Tibial nerve (tissue), 4 donors: ENCODE data around the gene GBF1. TPM values are rescaled to one million over a fixed set of nuclear protein-coding genes. Genes with fewer than 3 reads are reported as not detected.

Source experiments
- DNase-seq, 2 donors: peaks; one replicate each; pipeline ENCODE4 v3.0.0-alpha.2; 2019; ENCODE audit warnings: low spot score in 2 of 2
- H3K27ac ChIP-seq, 4 donors: fragments of 200-600 bp; sonication (generic) in 3 of 4; one replicate each; pipeline ENCODE4 v1.5.1; 2017 to 2019; ENCODE audit warnings: mild to moderate bottlenecking in 1 of 4
- H3K27me3 ChIP-seq, 2 donors: fragments of 200-600 bp; sonication (generic) in 1 of 2; one replicate each; pipeline versions ENCODE4 v1.5.1 to v1.6.0; 2017 to 2019
- H3K36me3 ChIP-seq, 3 donors: fragments of 200-600 bp; sonication (generic); one replicate each; pipeline ENCODE4 v1.5.1; 2018 to 2019
- H3K4me1 ChIP-seq, 4 donors: fragments of 200-600 bp; sonication (generic) in 3 of 4; one replicate each; pipeline ENCODE4 v1.5.1; 2017 to 2019
- H3K4me3 ChIP-seq, 4 donors: fragments of 200-600 bp; sonication (generic) in 3 of 4; one replicate each; pipeline ENCODE4 v1.5.1; 2017 to 2019; ENCODE audit warnings: mild to moderate bottlenecking in 1 of 4, moderate library complexity in 1 of 4
- H3K9me3 ChIP-seq, 4 donors: fragments of 200-600 bp; sonication (generic) in 3 of 4; one replicate each; pipeline ENCODE4 v1.5.1; 2017 to 2019
- EP300 ChIP-seq, 2 donors: sonication (generic); formaldehyde crosslinking; IDR thresholded peaks; one replicate each; pipeline ENCODE4 v1.6.1; 2017; ENCODE audit warnings: antibody characterized with exemption in 2 of 2, mild to moderate bottlenecking in 1 of 2
- POLR2A ChIP-seq, 2 donors: fragments of 450-650 bp; IDR thresholded peaks; one replicate each; pipeline ENCODE4 v1.6.1; 2017; ENCODE audit warnings: antibody characterized with exemption in 2 of 2, mild to moderate bottlenecking in 2 of 2, moderate library complexity in 2 of 2
- WGBS, 2 donors: methylation state at CpG; one replicate each; pipeline ENCODE4 v1.1.5; 2018; 5-methylcytosine and 5-hydroxymethylcytosine counted together
- total RNA-seq, 4 donors: library from RNA; depleted of rRNA; stranded (reverse); fragments of >200 nt; gene quantifications; one replicate each; pipeline ENCODE4 v1.1.0, GENCODE V29; 2016
- TF ChIP-seq, protein P1 (sequence below), 5 experiments: fragments of 200-600 bp in 3 of 5; fragments of 450-650 bp in 2 of 5; sonication (generic) in 3 of 5; IDR thresholded peaks; one replicate each; pipeline ENCODE4 v1.5.1; 2016 to 2019; ENCODE audit warnings: antibody characterized with exemption in 5 of 5, mild to moderate bottlenecking in 3 of 5, moderate library complexity in 2 of 5

The GBF1 gene
- total RNA-seq, 4 donors from 2014 or later = 31.0 to 38.0 (median 36.1) TPM

DNA sequence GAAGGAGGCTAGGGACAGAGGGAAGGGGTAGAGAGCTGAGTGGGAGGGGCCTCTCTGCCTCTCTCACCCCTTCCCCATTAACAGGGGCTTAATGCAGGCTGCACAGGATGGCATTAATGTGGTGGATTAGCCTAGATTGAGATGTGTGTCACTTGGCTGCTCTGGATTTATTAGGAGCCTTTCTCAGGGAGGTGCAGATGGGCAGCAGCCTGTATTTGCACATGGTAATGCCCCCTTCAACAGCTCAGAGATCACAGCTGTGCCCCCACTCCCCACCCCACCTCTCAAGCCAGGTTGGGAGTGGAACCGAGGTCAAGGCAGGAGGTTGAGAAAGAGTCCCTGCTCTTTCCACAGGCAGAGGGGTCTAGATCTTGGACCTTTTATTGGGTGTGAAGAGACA lies 11.3 kb upstream of the GBF1 start:
- Histone ChIP-seq H3K4me3 (no peak overlapping the region), H3K36me3 (no peaks in the 10 kb centered on the region), H3K27me3 (peaks cover 0 to 82% of the 10 kb centered on the region in 2 donors), H3K27ac (no peak overlapping the region), H3K4me1 (peaks cover 0 to 22% (median 15%) of the 10 kb centered on the region in 4 donors), H3K9me3 (no peaks in the 10 kb centered on the region)
- WGBS, 2 donors = 33 to 89% methylated on average over 1 of the region's 1 CpG
- DNase-seq = no peak
- TF ChIP-seq POLR2A (IDR thresholded peaks at IDR 0.05) (no peak), EP300 (IDR thresholded peaks at IDR 0.05) (no peak)
- TF ChIP-seq, protein P1, sequence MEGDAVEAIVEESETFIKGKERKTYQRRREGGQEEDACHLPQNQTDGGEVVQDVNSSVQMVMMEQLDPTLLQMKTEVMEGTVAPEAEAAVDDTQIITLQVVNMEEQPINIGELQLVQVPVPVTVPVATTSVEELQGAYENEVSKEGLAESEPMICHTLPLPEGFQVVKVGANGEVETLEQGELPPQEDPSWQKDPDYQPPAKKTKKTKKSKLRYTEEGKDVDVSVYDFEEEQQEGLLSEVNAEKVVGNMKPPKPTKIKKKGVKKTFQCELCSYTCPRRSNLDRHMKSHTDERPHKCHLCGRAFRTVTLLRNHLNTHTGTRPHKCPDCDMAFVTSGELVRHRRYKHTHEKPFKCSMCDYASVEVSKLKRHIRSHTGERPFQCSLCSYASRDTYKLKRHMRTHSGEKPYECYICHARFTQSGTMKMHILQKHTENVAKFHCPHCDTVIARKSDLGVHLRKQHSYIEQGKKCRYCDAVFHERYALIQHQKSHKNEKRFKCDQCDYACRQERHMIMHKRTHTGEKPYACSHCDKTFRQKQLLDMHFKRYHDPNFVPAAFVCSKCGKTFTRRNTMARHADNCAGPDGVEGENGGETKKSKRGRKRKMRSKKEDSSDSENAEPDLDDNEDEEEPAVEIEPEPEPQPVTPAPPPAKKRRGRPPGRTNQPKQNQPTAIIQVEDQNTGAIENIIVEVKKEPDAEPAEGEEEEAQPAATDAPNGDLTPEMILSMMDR (IDR thresholded peaks at IDR 0.05) = no peak

DNA sequence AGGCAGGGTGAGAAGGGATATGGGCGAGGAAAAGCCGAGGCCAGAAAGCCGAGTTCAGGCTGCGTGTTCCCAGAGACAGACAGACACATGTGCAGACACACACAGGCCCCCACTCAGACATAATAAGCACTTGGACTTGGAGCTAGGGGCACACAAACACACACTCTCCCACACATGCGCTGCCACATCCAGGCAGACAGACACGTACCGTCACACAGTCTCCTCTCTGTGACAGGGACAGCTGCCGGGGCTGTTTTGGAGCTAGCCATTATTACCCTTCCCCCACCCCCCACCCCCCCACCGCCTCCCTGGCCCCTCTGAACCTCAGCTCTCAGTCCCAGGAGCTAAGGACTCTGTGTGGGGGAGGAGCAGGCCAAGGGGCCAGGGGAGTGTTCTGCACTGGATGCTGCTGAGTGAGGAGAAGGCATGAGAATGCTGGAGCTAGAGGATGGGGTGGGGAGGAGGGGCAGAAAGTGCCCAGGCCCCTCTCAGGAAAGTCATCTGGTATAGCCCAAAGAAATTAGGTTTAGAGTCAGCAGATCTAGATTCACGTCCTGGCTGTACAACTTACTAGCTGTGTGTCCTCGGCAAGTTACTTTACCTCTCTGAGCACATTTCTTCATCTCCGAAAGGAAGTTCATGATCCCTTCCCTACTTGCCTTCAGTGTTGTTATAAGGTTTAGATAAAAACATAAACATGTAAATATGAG lies 10.3 kb upstream of the GBF1 start:
- Histone ChIP-seq H3K27ac (no peak overlapping the region), H3K4me1 (peaks cover 0 to 20% (median 11%) of the 10 kb centered on the region in 4 donors), H3K4me3 (no peak overlapping the region), H3K9me3 (no peaks in the 10 kb centered on the region), H3K27me3 (peaks cover 0 to 76% of the 10 kb centered on the region in 2 donors), H3K36me3 (no peaks in the 10 kb centered on the region)
- TF ChIP-seq POLR2A (IDR thresholded peaks at IDR 0.05) (no peak), EP300 (IDR thresholded peaks at IDR 0.05) (no peak)
- TF ChIP-seq, protein P1 (IDR thresholded peaks at IDR 0.05) = no peak
- DNase-seq = no peak
- WGBS, 2 donors = 66 to 70% methylated on average over 11 to 12 of the region's 12 CpGs

GRCh38 chr10:102235598-102235920 lies 9.8 kb upstream of the GBF1 start:
- Histone ChIP-seq H3K9me3 (no peaks in the 10 kb centered on the region), H3K27me3 (peaks cover 0 to 73% of the 10 kb centered on the region in 2 donors), H3K27ac (no peak overlapping the region)

DNA sequence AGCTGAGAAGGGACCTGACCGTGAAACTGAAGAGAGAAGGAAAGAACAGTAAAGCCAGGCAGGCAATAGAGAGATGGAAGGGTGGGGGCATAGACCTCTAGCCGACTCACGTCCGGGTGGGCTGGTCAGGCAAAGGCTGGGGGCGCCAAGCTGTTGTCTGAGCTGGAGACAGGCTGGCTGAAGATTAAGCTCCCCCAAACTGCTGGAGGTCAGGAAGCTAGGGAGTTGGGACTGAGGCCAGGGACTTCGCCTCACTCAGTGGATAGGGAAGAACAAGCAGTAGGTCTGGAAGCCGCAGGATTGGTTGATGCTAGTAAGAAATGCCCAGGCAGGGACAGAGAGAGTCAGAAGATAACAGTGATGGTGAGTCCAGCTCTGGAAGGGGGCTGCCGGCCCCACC lies 9.3 kb upstream of the GBF1 start:
- Histone ChIP-seq H3K9me3 (no peaks in the 10 kb centered on the region), H3K27ac (no peak overlapping the region), H3K27me3 (peaks cover 0 to 73% of the 10 kb centered on the region in 2 donors), H3K36me3 (no peaks in the 10 kb centered on the region), H3K4me3 (no peak overlapping the region), H3K4me1 (peaks cover 0 to 20% (median 9%) of the 10 kb centered on the region in 4 donors)
- no peak for DNase-seq
- TF ChIP-seq EP300 (IDR thresholded peaks at IDR 0.05) (no peak), POLR2A (IDR thresholded peaks at IDR 0.05) (no peak)
- TF ChIP-seq, protein P1 (IDR thresholded peaks at IDR 0.05) = no peak
- 47 to 55% methylated on average over 8 of the region's 8 CpGs for WGBS, 2 donors

More at GRCh38 chr10:102235598-102235920, 9.8 kb upstream of the GBF1 start:
- Histone ChIP-seq H3K4me1 (peaks cover 0 to 20% (median 7%) of the 10 kb centered on the region in 4 donors), H3K4me3 (no peak overlapping the region), H3K36me3 (no peaks in the 10 kb centered on the region)
- WGBS, 2 donors = 96 to 100% methylated on average over 1 of the region's 1 CpG
- no peak for DNase-seq
- TF ChIP-seq POLR2A (IDR thresholded peaks at IDR 0.05) (no peak), EP300 (IDR thresholded peaks at IDR 0.05) (no peak)
- TF ChIP-seq, protein P1 (IDR thresholded peaks at IDR 0.05) = no peak

GRCh38 chr10:102237711-102238252 lies 7.5 kb upstream of the GBF1 start:
- H3K27ac ChIP-seq = no peak overlapping the region
- DNase-seq = no peak
- H3K9me3 ChIP-seq = no peaks in the 10 kb centered on the region
- no peaks in the 10 kb centered on the region for H3K36me3 ChIP-seq
- H3K4me3 ChIP-seq = no peak overlapping the region
- peaks cover 0 to 55% of the 10 kb centered on the region in 2 donors for H3K27me3 ChIP-seq
- WGBS, 2 donors = 55 to 69% methylated on average over 4 of the region's 4 CpGs
- peaks cover 0 to 26% (median 16%) of the 10 kb centered on the region in 4 donors for H3K4me1 ChIP-seq
- TF ChIP-seq EP300 (IDR thresholded peaks at IDR 0.05) = no peak
- no peak for TF ChIP-seq POLR2A (IDR thresholded peaks at IDR 0.05)
- TF ChIP-seq, protein P1 (IDR thresholded peaks at IDR 0.05) = no peak
